Measurements from ENCODE around the gene FRMD8. TPM values are rescaled to one million over a fixed set of nuclear protein-coding genes. Genes with fewer than 3 reads are reported as not detected.

The FRMD8 gene
- polyA plus RNA-seq, 3 donors = 33.7 to 41.2 (median 35.4) TPM

DNA sequence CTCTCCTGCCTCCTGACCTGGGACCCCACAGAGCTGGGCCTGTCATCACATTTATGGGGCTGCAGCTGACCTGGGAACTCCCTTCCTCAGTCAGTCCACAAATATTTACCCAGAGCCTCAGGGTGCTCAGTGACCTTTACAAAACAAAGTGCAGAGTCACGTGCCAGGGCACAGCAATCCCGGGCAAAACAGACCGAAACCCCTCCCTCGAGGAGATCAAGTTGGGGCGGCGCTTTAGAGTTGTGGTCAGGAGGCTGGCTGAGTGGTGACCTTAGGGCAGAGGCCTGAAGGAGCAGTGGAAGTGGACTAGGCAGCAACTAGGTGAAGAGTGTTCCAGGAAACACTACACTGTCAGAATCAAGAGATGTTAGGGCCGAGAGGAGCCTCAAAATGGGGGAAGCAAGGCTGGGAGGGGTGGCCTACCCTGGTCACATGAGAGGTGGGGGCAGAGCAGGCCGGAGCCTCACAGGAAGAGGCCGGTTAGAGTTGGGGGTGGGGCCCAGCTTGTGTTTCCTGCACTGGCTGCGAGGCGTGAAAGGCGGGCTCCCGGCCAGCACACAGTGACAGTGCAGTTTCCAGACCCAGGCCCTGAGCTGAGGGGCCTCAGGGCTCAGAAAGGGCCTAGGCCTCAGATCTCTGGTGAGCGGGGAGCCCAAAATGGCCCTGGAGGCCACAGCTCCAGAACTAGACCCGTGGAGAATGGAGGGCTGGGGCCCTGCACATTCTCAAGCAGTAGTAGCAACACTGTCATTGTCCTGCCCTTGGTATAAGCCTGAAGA is 32.4 kb downstream of the FRMD8 start:
- Histone ChIP-seq H3K79me2 (ENCODE audit: insufficient read depth, low read length) (peaks cover 66% of the 10 kb centered on the region), H3K9me3 (replicated peaks in 1 of 2; ENCODE audit: control insufficient read depth in 1 of 2, insufficient read depth in 1 of 2, low read length in 2 of 2) (no peaks in the 10 kb centered on the region), H4K20me1 (ENCODE audit: insufficient read depth, low read length) (peaks cover 43% of the 10 kb centered on the region), H3K27ac (ENCODE audit: low read depth in 1 of 2, low read length in 2 of 2) (peak overlapping the region; percentile 96 to 100), H3K4me3 (replicated peaks in 1 of 3; ENCODE audit: low read depth in 2 of 3, low read length in 3 of 3) (peak overlapping the region; percentile 25 to 100 (median 41)), H3K9ac (ENCODE audit: insufficient read depth, low read length, poor library complexity, severe bottlenecking) (peak overlapping the region; percentile 100), H2AFZ (ENCODE audit: insufficient read depth, low read depth, low read length, poor library complexity, severe bottlenecking) (no peak overlapping the region), H3K36me3 (replicated peaks in 1 of 2; ENCODE audit: control insufficient read depth in 1 of 2, insufficient read depth in 2 of 2, low read length in 2 of 2) (peaks cover 2 to 12% of the 10 kb centered on the region in 2 donors), H3K4me2 (replicated peaks; ENCODE audit: extremely low read depth, low read length, poor library complexity, severe bottlenecking) (peak overlapping the region; percentile 85), H3K4me1 (ENCODE audit: control insufficient read depth in 1 of 2, insufficient read depth in 2 of 2, low read length in 2 of 2) (peaks cover 59 to 61% of the 10 kb centered on the region in 2 donors), H3K27me3 (ENCODE audit: control insufficient read depth in 2 of 2, insufficient read depth in 2 of 2, low read length in 2 of 2) (no peaks in the 10 kb centered on the region)
- peak overlapping the region; percentile 90 to 100 for H3K4me3 Mint-ChIP-seq
- peak; percentile 96 to 99 (median 98) for DNase-seq
- WGBS (ENCODE audit: insufficient coverage) = 0% methylated on average over 15 of the region's 15 CpGs
- H3K4me1 Mint-ChIP-seq = peaks cover 45% of the 10 kb centered on the region
- intact Hi-C loops (cut with micrococcal nuclease) = loop anchor here (2.0 to 10.0 kb wide), 3 partner anchors 36 to 54 kb away; partner anchors contain the start of gene SLC25A45 (in 2 of the 2)
- H3K36me3 Mint-ChIP-seq = peaks cover 17 to 20% of the 10 kb centered on the region in 2 donors
- H3K9me3 Mint-ChIP-seq = peaks cover 2 to 10% (median 6%) of the 10 kb centered on the region in 7 donors
- peak overlapping the region; percentile 99 to 100 (median 100) for H3K27ac Mint-ChIP-seq
- peaks cover 0 to 23% (median 12%) of the 10 kb centered on the region in 3 donors for H3K27me3 Mint-ChIP-seq (ENCODE audit: low read depth in 3 of 3)
- TF ChIP-seq, protein P1, sequence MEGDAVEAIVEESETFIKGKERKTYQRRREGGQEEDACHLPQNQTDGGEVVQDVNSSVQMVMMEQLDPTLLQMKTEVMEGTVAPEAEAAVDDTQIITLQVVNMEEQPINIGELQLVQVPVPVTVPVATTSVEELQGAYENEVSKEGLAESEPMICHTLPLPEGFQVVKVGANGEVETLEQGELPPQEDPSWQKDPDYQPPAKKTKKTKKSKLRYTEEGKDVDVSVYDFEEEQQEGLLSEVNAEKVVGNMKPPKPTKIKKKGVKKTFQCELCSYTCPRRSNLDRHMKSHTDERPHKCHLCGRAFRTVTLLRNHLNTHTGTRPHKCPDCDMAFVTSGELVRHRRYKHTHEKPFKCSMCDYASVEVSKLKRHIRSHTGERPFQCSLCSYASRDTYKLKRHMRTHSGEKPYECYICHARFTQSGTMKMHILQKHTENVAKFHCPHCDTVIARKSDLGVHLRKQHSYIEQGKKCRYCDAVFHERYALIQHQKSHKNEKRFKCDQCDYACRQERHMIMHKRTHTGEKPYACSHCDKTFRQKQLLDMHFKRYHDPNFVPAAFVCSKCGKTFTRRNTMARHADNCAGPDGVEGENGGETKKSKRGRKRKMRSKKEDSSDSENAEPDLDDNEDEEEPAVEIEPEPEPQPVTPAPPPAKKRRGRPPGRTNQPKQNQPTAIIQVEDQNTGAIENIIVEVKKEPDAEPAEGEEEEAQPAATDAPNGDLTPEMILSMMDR (IDR thresholded peaks at IDR 0.05) = no peak

DNA sequence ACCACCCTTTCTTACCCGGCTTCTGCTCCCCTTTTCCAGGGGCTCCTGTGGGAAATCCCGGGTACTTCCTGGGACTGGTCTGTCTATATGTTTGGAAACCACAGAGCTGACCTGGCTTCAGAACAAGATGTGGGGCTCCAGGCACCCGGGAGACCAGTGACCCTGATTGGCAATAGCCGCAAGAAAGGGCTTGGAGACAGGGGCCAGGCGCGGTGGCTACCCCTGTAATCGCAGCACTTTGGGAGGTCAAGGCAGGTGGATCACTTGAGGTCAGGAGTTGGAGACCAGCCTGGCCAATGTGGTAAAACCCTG is 33.0 kb downstream of the FRMD8 start:
- Mint-ChIP-seq H3K9me3 (peaks cover 3 to 14% (median 11%) of the 10 kb centered on the region in 7 donors), H3K36me3 (peaks cover 20 to 21% of the 10 kb centered on the region in 2 donors), H3K4me3 (peak overlapping the region; percentile 90 to 100), H3K4me1 (peaks cover 45% of the 10 kb centered on the region), H3K27me3 (ENCODE audit: low read depth in 3 of 3) (peaks cover 0 to 28% (median 16%) of the 10 kb centered on the region in 3 donors), H3K27ac (peak overlapping the region; percentile 99 to 100 (median 100))
- Histone ChIP-seq H3K9ac (ENCODE audit: insufficient read depth, low read length, poor library complexity, severe bottlenecking) (peak overlapping the region; percentile 100), H4K20me1 (ENCODE audit: insufficient read depth, low read length) (peaks cover 48% of the 10 kb centered on the region), H3K9me3 (replicated peaks in 1 of 2; ENCODE audit: control insufficient read depth in 1 of 2, insufficient read depth in 1 of 2, low read length in 2 of 2) (no peaks in the 10 kb centered on the region), H3K4me3 (replicated peaks in 1 of 3; ENCODE audit: low read depth in 2 of 3, low read length in 3 of 3) (peak overlapping the region; percentile 25 to 100 (median 41)), H3K4me1 (ENCODE audit: control insufficient read depth in 1 of 2, insufficient read depth in 2 of 2, low read length in 2 of 2) (peaks cover 59 to 61% of the 10 kb centered on the region in 2 donors), H3K4me2 (replicated peaks; ENCODE audit: extremely low read depth, low read length, poor library complexity, severe bottlenecking) (peak overlapping the region; percentile 85), H2AFZ (ENCODE audit: insufficient read depth, low read depth, low read length, poor library complexity, severe bottlenecking) (no peak overlapping the region), H3K36me3 (replicated peaks in 1 of 2; ENCODE audit: control insufficient read depth in 1 of 2, insufficient read depth in 2 of 2, low read length in 2 of 2) (peaks cover 3 to 16% of the 10 kb centered on the region in 2 donors), H3K79me2 (ENCODE audit: insufficient read depth, low read length) (peaks cover 72% of the 10 kb centered on the region), H3K27ac (ENCODE audit: low read depth in 1 of 2, low read length in 2 of 2) (peak overlapping the region; percentile 96 to 100), H3K27me3 (ENCODE audit: control insufficient read depth in 2 of 2, insufficient read depth in 2 of 2, low read length in 2 of 2) (no peaks in the 10 kb centered on the region)
- peak in 1 of 3 donors; percentile 64 for DNase-seq
- intact Hi-C loops (cut with micrococcal nuclease) = loop anchor here (2.0 to 10.0 kb wide), 3 partner anchors 37 to 55 kb away; partner anchors contain the start of gene SLC25A45 (in 2 of the 2)
- TF ChIP-seq, protein P1 (IDR thresholded peaks at IDR 0.05) = no peak
- WGBS (ENCODE audit: insufficient coverage) = 55% methylated on average over 5 of the region's 7 CpGs

Data from CD14-positive monocyte (primary cell).